GM19328 (cell line): ENCODE data around the gene C5orf47.
"Not testable (repeated sequence)": the region's sequence is repeated elsewhere in the genome, so short reads cannot be mapped to it uniquely, and the experiment has no call there.

Experiments
- ATAC-seq: cut with Tn5 transposase; IDR thresholded peaks from one replicate; pipeline ENCODE4 v1.9.1; 2021; ENCODE audit warnings: mild to moderate bottlenecking, moderate library complexity; ENCODE audit not compliant: unreplicated experiment

The C5orf47 gene

DNA sequence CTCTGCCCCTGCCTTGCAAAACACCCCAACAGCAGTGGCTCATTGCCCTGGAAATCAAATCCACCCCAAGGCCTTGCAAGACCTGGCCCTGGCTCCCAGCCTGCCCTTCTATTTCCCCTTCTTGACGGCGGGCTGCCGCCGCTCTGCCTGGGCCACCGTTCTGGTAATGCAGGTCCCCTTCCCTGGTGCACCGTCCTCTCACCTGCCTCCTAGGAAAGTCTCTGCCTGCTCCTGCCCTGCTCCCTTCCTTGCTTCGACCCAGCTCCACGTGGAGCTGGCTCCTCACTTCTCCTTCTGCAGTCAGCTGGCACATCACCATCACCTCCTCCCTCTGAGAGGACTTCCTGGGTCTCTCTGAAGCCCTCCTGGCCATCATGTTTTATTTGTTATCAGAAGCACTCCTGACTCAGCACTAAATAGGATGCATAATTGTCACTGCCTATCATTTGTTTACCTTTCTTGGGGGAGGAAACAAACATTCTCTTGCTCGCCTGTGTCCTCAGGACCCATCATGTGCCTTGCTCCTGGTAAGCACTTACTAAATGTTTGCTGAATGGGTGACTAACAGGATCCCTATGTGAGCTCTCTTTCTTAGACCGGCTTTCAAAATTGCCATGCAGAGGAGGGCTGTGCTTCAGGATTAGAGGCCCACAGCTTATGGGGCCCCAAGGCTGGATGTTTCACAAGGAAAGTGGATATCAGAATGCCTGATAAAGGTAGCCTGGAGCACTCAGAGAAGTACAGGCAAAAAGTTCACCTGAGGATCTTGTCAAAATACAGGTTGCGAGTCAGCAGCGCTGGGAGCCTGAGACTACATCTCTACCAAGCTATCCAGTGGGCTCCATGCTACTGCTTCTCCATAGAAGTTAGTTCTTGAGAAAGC is 19.6 kb upstream of the C5orf47 start:
- ATAC-seq: no peak

DNA sequence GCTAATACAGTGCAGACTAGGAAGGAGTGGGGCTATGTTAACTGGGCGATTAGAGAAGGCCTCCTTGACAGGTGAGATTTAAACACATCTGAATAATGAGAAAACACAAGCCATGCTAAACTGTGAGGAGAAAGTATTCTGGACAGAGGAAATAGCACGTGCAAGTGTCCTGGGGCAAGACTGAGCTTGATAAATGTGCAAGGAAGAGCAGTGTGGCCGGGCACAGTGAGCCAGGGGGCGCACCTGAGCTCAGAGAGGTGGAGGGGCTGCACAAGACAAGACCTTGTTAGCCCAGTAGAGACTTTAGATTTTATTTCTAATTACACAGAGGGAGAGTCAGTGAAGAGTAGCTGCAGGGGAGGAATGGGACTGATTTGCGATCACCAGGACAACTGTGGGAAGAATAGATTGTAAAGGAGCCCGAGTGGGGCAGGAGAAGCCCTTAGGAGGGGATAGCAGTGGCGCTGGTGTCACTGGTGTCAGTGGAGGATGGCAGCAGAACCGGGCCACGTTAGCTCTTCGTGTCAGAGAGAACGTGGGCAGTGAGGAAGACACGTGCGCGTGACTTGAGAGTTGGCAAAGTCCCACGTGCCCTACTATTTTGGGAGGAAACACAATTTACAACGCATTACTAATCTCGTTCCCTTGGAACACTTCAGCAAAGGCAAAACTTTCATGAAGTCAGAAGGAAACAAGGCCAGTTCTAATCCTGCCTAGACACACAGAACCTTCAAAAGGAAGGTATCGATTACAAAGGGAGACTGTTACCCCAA is 17.9 kb upstream of the C5orf47 start:
- no peak for ATAC-seq

DNA sequence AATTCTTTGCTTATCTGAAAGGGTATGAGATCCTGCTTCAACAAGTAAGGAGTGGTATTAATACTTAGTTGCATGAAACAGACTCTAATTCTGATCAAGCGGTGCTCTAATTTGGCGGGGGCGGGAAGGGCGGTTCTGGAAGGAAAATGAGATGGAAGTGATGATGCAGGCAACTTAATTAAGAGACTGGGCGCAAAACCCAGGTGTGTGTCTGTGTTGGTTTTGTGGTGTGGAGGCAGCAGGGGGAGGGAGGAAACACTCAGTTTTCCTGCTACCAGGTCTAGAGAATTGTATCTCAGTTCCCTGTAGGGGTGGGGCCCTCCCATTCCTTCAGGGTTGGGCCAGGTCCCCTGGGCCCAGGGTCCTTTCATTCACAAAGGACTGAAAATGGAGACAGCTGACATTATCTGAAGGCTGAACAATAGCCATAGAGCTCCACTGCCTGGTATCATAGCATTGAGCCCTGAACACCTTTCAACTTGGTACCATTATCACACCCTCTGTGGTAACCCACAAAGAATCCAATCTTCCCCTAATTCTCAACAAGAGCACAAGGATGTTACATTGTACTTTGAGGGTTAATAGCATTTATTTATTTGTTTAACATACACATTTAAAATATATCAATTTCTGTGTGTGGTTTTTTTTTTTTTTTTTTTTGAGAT is 17.2 kb upstream of the C5orf47 start:
- ATAC-seq: no peak

DNA sequence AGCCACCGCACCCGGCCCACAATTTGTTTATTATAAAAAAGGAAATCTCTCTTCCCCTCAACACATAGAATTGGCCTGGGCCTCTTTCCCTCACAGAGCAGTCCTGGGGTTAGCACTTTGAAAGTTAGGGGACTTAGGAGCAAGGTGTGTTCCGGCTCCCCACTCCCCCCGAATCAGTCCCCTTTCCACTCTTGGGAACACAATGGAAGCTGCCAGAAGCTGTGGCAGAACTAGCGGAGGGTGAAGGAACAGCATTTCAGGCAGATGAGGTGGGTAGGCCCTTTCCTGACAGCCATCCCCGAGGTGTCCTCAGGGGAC is 16.4 kb upstream of the C5orf47 start:
- ATAC-seq: no peak

DNA sequence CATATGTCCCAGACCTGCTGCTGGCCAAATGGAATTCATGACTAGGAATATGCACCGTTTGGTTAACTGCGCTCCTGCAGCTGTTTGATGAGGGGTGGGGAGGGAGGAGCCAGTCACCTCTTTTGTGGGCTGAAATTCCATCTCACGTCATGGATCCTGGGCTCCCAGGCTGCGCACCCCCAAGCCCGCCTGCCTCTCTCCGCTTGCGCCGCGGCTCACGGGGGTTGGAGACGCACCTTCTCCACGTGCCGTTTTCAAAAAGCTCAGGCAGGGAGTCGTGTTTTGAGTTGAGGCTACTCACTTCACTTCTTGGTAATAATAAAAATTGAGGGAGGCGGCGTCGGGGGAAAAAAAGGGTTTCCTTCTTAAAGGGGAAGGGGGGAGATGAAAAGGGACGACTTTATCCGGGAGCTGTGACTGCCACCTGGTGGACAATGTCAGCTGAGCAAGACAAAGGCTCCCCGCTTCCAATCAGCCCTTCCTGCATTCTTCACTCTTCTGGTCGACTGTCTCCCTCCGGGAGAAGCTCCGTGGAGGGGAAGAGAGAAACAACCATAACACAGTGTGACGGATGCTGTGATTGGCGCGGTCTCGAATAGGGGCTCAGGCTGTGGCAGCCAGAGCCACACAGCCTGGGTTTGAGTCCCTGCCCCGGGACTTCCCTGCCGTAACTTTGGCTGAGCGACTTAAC is 15.9 kb upstream of the C5orf47 start:
- ATAC-seq: no peak

DNA sequence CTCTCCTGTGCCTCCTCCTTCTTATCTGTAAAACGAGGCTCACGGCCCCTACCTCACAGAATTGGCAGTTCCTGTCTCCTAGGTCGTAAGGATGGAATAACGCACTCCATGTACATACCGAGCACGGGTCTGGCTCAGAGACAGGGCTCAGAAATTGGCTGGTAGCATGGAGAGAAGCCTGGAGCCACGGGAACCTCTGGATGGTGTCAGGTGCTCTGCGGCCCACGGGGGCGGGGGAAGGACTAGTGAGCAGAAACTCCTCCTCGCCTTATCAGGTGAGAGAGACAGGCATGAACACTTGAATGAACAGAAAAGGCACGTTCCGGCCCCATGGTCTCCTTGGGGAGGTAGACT is 15.4 kb upstream of the C5orf47 start:
- ATAC-seq: no peak

DNA sequence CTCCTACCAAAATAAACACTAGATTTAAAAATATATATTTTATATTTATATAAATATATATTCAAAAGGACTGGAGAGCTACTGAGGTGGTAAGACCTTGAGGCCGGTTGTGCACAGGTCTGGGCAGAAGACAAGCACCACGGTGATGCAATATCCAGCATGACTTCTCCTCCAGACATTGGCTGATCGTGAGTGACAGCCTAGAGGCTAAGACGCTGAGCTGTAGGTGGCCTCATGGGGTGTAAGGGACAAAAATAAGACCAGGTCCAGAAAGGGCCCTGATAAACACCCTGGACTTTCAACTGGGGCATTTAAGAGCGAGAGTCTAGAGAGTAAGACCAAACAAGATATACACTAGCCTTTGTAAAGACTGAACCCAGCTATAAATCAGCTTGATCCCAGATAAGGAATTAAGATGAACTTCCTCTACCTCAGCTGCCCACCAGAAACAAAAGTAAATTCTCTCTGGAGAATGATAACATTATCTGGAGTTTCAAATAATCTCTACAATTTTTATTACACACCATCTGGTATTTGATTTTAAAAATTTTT is 14.2 kb upstream of the C5orf47 start:
- ATAC-seq: no peak

DNA sequence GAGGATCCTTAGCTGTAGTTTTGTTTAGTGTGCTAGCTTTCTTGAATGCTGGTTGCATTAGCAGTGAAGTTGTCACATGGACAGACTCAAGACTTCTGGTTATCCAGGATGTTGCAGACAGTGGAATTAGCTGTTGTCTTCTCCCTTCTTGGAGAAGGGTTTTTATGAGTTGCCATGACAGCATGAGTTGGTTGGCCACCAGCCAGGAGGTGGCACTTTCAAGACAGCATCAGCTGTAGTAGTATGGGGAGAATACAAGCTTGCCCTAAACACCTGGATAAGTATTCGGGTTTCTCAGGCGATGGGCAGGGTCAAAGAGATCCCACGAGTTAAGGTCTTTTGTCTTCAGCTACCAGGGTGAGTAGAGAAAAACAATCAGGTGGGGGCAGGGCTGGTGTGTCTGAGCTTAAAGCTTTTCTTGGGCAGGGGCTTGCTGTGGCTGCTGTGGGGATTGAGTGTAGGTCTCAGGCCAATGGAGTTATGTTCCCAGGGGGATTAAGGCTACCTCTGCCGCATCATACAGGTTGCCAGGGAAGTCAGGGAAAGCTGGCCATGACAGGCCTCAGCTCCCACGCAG is 7.7 kb upstream of the C5orf47 start:
- no peak for ATAC-seq

DNA sequence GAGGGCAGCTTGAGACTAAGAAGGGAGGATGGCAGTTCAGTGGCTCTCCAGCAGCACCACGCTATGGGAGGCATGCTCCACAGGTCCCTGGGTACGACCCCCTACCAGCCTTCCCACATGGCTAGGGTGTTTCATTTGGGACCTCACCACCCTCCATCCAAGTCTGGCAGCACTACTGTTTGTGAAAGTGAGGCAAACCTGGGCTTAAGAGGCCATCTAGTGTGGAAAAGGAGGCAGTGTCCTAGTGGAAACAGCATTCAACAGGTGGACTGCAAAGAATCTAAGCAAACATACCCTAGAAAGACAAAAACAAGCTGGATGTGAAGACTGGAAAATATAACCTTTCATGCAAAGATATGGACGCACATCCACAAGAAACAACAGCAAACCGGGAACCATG is 4.8 kb upstream of the C5orf47 start:
- ATAC-seq: no peak

DNA sequence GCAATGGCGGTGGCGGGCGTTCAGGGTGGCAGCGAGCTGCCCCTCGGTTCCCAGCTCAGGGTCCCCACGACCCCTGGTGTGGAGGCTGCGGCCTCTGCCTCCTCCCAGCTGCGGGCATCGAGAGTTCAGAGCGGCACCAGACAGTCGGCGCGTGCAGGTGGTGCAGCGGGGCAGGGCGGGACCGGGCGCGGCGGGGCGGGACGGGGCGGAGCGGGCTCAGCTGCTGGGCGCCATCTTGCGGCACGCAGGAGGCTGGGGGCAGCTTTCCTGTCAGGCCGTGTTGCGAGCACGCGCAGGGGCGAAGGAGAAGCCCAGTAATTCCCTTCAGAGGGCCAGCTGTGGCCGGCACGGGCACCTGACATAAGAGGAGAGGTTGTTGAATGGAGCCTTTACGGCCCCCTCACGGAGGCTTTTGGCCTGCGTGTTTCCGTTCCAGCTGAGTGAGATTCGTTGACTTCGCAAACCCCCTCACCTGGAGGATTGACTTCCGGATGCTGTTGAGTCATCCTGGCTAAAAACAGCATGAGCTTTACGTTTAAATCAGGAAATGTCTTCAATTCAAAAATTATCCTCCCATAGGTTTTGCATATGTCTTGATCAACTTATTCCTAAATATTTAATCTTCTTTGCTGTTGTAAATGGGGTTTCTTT is 587 bp downstream of the C5orf47 start:
- no peak for ATAC-seq

DNA sequence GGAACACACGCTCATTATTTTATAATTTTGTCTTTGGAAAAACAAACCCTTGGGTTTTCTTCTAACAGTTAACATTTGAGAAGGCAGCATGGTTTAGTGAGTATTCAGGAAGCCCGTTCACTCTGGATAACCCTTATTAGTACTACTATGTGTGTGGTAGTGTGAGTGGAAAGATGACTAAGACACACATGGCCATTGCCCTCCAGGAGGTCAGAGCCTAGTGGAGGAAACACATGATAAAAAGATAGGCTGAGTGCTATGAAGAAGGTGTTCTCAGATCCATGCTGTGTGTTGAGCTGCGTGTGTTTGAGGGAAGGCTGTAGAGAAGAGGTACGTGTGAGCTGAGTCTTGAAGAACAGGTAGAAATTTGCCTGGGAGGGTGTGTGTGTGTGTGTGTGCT is 8.4 kb downstream of the C5orf47 start:
- ATAC-seq: no peak

DNA sequence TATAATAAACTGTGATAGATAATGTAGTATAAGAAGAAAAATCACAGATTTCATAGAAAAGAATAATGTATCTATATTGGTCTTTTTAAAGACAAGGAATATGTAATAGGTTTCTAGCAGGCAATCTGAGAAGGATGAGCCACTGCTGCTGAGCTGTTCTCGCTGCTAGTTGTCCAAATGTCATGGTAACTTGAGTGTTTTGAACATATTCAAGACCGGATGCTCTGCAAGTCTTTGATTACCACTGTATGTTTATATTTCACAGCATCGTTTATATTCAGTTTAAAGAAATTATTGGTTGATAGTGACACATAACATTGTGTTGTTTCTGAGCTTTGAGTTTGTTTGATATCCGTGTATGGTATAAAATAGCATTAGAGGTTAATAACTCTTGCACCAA is 9.6 kb downstream of the C5orf47 start:
- no peak for ATAC-seq

DNA sequence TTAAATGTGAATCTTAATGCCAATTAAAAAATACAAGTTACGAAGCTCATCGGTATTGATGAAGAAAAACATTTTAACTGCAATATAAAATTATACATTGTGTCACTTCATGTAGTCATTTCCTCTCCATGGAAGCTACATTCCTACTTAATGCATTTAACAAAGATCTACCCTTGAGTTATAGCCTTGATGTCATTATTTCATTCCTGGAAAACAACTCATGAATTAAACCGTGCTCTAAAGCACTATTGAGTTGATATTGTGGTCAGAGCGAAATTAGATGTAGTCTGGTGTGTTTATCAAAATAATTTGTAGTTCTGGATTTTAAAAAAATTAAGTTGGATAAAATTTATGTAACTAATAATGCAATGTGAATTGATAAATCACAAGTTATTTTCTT is 11.1 kb downstream of the C5orf47 start:
- no peak for ATAC-seq

DNA sequence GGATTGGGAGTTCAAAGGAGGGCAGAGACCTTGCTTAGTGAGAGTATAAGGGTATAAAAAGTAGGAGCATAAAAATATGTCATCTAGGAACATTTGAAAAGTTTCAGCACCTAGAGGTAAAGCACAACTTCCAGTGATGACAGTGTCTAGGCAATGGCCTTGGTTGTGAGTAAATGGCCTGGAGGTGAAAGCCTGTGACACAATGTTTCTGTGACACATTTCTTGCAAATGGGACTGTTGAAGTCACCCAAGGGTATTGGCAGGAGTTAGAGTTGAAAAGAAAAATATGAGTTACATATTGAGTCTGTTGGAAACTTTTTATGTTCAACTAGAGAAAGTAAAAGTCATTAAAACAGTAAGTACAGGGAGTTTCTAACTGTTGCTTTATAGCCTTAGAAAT is 14.8 kb downstream of the C5orf47 start:
- no peak for ATAC-seq

DNA sequence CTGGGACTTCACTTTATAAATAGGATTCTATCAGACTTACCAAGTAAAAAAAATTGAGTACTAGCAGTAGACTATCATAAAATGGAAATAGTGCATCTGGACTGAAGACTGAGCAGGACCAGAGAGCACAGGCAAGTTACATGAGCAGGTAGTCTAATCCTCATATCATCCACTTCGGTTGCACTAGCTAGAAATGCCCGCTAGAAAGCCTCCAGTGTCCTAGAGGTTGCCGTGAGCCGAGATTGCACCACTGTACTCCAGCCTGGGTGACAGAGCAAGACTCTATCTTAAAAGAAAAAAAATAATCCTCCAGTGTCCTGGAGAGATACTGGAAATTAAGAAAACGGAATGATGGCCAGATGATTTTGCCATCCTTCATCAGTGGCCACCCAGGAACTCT is 20.0 kb downstream of the C5orf47 start:
- no peak for ATAC-seq

DNA sequence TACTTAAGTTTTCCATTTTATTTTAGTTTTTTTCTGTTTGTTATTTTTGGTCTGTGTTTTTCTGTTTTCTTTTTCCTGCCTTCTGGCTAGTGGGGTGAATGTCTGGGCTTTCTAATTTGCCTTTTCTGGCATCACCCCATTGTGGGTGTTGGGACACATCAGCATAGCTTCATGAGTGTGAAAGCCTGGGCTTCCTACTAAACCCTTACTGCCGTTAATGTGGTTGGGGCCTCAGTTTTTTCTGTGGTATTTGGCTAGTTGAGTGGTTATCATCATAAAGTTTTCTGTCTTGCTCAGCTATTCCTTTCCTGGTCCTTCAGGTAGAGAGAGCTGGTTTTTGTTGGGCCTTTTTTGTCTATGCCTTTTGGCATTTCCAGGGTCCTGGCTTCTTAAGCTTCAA is 21.4 kb downstream of the C5orf47 start:
- no peak for ATAC-seq

DNA sequence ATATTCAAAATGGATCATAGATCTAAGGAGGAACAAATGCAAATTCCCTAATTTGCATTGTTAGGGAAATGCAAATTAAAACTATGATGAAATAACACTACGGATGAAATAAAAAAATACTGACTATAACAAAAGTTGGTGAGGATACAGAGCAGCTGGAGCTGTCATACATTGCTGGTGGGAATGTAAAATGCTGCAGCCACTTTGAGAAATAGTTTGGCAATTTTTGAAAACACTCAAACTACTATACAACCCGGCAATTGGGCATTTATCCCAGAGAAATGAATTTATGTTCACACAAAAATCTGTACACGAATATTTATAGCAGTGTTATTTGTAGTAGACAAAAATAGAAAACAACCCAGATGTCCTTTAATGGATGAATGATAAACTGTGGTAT is 22.5 kb downstream of the C5orf47 start:
- no peak for ATAC-seq

DNA sequence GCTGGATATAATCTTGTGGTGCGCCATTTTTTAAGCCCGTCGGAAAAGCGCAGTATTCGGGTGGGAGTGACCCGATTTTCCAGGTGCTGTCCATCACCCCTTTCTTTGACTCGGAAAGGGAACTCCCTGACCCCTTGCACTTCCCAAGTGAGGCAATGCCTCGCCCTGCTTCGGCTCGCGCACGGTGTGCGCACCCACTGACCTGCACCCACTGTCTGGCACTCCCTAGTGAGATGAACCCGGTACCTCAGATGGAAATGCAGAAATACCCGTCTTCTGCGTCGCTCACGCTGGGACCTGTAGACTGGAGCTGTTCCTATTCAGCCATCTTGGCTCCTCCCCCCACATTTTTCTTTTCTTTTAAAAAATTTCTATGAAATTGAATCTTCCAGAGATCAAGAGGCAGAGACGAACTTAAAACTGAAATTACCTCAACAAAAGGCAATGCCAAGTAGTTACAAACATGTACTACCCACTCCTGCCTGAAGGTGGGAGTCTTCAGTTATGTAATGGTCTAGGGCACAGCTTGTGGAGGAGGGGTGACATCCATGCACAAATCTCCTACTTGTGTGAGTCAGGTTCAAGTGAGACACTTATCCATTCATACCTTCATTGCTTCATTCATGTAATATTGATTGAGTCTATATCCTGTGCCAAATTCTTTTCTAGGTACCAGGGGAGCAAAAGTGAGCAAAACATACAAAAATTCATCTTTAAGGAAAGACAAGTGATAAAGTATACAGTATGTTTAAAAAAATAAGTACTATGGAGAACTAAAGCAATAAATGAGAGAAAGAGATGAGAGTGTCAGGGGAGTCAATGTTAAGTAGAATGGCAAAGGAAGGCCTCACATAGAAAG is 31.3 kb downstream of the C5orf47 start:
- not testable (repeated sequence) for ATAC-seq

DNA sequence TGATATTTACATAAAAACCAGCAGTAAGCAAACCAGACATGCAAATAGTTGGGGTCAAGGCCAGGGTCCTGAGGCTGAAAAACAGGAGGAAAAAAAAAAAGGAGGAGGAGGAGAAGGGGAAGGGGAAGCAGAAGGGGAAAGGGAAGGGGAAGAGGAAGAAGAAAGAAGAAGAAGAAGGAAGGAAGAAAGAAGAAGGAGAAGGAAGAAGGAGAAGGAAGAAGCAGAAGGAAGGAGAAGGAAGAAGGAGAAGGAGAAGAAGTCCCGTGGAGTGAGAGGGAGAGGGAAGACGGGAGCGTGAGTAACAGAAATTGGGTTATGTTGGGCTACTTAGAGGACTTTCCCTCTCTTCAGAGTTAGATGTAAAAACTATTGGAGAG is 31.9 kb downstream of the C5orf47 start:
- ATAC-seq: no peak
